Stimulated activated CD4-positive, alpha-beta T cell treated with anti-CD3 and anti-CD28 coated beads, Interleukin-2, amount 100 ng/mL, for 48 hours (primary cell): ENCODE results near the gene TMEM134.
"Not testable (repeated sequence)": the region's sequence is repeated elsewhere in the genome, so short reads cannot be mapped to it uniquely, and the experiment has no call there.

ENCODE experiments used
- DNase-seq, 2 donors: peaks; one replicate each; pipeline ENCODE4 v3.0.0-alpha.2; 2020

The TMEM134 gene

DNA sequence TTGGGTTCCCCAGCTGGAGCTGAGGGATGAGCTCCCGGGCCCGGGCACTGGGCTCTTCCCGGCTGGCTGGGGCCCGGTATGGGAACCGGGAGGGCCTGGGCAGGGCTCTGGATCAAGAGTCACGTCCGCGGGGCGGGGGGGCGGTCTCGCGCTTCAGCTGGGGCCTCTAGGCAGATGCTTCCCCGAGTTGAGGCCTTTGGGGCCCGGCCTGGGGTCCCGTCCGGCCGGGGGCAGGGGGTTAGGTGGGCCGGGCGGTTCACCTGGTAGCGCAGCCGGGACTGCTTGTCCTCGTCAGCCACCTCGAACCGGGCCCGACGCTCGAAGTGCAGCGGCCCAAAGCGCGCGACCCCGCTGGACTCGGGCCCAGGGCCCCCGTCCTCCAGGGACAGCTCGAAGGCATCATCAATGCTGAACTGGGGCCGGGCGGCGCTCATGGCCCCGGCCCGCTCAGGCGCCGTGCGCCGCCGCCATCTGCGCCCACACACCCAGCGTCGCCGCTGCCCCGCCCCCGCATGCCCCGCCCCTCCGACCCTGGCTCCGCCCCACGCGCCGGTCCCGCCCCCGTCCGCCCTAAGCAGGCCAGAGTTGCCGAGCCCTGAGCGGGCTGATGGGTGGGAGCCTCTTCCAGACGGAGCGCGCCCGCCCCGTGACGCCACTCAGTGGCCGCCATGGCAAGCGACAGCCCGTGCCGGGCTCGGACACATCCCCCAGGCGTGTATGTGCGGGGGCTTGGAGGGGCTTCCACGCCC is at the start of gene TMEM134:
TMEM134 (minus strand) TSS at position 493 of the 749 bp plus-strand sequence; CDS start at position 434, 59 bp downstream.
- DNase-seq, result peak; percentile 91 to 97

- DNase-seq, result no peak
Measured at GRCh38 chr11:67517784-67518552, 48.9 kb upstream of the TMEM134 start.

DNA sequence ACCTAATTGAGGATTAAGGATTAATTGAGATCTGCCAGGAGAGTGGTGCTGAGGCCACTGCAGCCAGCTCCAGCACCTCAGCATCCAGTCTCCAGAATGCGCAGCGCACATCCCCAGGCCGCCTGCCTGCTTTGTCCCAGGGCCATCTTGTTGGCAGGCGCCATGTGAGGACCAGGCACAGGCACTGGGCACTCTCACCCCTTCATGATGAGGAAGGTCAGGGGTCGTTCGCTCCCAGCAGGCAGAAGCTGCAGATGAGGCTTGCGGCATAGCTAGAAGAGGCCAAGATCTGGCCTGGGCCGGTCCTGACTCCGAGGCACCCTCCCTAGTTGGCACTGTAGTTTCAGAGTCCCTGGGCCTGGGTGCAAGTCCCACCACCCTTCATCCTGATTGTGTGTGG is 47.8 kb upstream of the TMEM134 start:
- no peak for DNase-seq

- DNase-seq, result no peak
Measured at GRCh38 chr11:67514116-67514515, 45.1 kb upstream of the TMEM134 start.

GRCh38 chr11:67511558-67511957 is 42.5 kb upstream of the TMEM134 start:
- DNase-seq, result not testable (repeated sequence)

- DNase-seq, result no peak
Measured at GRCh38 chr11:67510023-67510345, 40.9 kb upstream of the TMEM134 start.

- DNase-seq, result peak; percentile 98
Measured at GRCh38 chr11:67508486-67509121, 39.6 kb upstream of the TMEM134 start.

DNA sequence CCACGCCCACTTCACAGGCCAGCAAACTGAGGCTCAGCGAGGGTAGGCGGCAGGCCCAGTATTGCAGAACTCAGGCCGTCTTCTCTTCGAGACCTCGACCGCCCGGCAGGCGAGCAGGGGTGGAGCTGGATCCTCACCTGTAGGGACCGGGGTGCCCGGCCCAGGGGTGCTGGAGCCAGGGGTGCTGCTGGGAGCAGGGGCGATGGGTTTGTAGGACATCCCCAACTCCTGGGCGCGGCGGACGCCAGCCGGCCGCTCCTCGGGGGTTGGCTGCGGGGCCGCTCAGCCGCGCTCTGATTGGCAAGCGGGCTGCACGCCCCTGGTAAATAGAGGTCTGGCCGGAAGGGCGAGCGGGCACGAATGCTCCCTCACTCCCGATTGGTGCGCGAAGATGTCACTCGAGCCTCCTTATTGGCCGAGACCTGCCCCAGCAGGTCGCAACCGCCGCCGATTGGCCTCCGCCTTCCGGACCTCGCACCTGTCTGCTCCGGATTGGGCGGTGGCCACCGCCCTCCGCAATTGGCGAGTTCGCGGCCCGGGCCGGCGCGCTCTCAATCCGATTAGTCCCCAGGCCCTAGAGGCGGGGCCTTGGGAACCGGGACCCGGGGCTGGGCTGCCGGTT is 38.9 kb upstream of the TMEM134 start, which contains the start of gene CDK2AP2:
CDK2AP2 (minus strand) TSS at position 299 of the 622 bp plus-strand sequence; CDS start at position 219, 80 bp downstream.
- DNase-seq, result peak; percentile 98

DNA sequence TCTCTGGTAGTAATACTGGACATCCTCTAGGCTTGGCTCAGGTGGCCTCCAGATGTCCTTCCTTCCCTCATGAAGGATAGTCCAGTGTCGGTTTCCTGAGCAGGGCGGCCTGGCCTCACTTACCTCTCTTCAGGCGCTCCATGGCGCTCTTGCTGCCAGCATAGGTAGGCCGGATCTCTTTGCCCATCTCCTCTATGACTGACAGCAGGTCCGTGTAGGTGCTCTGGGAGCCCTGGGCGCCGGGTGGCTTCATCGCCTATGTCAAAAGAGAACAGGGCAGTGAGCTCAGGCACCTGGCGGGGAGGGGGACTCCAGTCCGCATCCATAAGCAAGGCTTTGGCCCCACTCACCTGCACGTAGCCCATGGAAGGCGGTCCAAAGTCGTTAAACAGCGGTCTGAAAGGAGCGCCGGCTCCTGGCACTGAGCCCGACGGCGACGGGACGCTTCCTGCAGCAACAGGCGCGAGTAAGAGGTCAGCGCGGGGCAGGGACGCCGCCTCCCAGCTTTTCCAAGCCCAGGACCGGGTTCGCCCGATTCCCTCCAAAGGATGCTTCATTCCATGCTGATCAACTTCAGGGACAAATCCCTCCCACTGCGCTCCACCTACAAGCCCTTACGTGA is 38.3 kb upstream of the TMEM134 start:
- no peak for DNase-seq

DNA sequence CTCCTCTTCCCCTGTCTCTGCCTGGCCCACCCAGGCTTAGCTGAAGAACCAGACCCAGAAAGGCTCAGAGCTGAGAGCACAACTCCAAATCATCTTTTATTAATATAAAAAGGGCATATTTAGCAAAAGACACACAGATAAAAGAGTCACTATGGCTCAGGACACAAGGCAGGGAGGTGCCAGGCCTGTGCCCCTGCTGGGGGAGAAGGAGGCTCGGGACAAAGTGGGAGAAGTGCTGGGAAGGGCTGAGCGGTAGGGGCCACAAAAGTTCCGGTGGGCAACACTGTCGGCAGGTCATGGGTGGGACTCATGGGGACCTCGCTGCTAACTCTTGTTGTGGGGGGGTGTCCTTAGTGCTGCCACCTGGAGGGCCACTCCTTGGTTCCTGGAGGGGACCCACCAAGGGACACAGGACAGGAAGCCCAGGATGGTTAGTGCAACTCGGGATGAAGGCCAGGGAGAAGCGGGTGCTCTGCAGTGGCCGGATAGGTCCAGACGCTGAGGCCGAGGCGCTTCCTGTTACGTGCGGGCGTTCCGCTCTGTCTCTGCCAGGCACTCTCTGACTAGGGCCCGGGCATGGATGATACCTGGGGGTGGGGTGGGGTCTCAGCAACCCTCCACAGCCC is 37.5 kb upstream of the TMEM134 start:
- no peak for DNase-seq

DNA sequence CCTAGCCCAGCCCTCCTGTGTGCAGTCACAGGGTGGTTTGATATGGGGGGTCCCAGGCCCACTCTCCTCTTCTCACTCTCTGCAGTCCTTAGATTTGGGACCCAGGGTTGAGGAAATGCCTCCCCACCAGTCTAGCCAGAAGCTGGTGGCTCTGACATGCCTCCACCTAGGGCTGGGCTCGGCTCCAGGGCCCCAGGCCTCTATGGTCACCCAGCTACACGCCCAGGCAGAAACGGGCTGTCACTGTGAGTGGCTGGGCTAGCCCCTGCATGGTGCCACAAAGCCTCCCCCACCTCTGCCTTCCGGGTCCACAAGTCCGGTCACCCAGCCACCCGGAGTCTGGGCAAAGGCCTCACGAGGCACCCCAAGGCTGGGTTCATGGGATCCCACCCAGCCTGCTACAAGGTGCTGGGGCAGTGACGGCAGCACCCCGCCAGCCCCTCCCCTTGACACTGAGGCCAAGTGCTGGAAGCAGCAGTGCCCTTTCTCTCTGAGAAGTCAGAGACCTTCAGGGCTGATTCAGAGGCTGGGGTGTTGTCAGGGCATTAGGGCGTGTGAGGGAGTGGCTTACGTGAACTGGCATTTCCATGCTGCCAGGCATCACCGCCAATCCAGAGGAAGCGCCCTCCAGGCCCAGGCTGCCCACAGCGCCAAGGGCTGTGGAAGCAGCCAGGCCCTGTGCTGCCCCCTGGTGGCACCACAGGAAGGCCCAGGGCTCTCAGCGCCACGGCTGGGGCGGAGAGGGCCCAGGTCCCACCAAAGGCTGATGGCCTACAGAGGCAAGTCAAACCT is 36.8 kb upstream of the TMEM134 start:
- DNase-seq, result peak; percentile 89 to 93

DNA sequence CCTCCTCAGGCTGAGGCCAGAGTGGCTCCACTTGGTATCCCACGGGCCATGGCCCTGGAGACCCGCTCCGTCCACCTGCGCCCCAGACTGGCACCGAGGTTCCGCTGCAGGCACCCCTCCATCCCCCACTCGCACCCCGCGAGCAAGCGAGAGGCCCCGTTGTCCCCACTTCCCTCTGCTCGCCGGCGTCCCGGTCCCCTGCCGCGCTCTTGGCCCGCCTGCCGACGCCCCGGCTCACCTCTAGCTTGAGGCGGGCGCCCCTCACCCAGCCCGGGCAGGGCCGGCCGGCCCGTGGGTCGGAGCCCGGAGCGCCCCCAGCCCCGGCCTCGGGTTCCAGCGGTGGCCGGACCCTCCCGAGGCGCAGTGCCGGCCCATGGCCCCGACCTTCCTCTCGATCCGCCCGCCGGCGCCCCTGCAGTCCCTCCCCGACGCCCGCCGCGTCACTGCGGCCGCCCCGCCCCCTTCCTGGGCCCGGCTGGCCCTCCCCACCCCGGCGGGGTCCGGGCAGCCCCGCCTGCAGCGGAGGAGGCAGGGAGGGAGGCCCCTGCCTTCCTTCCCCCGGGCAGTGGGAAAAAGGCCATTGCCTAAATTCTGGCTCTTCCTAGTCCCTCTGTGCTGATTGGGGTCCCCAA is 36.0 kb upstream of the TMEM134 start, which contains the start of gene PITPNM1:
PITPNM1 (minus strand) TSS at position 414 of the 632 bp plus-strand sequence. CDS start 1,183 bp downstream, outside the sequence.
- peak; percentile 70 to 75 for DNase-seq

DNA sequence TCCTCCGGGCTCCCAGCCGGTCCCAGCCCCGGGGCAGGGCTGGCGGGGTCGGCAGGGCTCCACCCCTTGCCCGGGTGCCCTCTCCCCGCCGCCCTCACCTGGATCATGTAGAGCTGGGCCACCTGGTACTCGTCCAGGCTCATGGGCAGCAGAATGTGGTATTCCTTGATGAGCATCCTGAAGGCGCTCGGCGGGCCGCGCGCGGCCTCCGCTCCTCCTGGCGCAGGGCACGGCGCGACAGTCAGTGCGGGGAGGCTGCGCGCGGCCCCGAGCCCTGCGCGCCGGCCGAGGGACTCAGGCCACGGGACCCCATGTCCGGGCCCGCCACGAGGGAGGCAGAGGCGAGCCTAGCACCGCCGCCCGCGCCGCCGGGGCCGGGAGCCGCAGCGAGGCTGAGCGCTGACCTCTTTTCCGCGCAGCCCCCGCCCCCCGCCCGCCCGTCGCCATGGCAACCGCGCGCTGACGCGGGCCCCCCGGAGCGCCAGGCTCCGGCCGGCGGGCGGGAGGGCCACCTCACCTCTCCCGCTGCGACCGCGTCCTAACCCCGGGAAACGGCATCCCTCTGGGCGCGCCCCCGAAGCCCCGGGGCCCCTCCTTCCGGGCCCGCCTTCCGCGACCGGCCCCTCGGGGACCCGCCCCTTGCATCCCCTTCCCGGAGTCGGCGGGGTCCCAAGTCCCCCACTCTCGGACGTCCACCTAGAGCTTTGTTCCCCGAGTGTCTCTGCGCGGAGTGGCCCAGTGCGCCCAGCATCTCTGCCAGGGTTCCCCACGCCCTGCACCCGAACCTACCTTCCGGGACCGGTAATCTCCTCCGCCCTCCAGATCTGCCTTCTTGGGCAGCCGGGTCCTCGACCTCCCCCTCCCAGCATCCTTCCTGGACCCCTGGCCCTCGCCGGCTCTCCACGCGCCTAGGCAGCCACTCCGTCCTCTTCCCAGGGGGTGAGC is 35.2 kb upstream of the TMEM134 start:
- peak in 1 of 2 donors; percentile 23 for DNase-seq

DNA sequence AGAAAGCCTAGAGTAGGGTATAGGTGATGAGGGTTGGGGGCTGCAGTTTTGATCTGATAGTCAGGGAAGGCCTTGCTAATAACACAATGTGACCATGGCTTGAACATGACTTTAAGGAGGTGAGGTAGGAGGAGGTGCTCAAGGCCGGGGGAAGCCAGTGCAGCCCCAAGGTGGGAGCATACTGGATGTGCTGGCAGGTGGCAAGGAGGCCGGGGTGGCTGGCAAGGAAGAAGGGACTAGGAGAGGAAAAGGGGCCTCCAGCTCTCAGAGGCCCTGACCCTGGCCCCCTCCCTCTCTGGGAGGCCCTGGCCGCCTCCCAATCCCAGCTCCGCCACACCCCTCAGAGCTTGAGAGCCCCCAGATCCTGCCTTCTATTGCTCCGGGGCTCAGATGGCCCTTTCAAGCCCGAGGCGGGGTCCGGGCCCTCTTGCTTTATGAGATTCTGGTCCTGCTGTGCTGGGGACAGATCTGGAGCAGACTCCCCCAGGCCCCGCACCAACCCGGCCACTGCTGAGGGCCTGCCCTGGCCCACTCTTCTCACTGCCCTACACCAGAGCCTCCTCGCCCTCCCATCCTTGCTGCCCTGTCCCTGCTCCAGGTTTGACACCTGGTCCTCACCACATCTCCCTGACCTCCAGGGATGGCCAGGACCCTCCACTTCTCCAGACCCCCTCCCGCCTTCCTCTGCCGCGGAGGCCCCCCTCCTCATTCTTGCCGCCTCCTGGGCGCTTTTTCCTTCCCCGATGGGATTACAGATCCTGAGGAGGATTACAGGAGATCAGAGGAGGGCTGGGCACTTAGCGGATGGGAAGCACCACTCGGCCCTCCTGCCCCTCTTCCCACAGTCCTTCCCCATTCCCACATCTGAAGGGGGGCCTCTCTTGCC is 34.3 kb upstream of the TMEM134 start:
- DNase-seq, result no peak

DNA sequence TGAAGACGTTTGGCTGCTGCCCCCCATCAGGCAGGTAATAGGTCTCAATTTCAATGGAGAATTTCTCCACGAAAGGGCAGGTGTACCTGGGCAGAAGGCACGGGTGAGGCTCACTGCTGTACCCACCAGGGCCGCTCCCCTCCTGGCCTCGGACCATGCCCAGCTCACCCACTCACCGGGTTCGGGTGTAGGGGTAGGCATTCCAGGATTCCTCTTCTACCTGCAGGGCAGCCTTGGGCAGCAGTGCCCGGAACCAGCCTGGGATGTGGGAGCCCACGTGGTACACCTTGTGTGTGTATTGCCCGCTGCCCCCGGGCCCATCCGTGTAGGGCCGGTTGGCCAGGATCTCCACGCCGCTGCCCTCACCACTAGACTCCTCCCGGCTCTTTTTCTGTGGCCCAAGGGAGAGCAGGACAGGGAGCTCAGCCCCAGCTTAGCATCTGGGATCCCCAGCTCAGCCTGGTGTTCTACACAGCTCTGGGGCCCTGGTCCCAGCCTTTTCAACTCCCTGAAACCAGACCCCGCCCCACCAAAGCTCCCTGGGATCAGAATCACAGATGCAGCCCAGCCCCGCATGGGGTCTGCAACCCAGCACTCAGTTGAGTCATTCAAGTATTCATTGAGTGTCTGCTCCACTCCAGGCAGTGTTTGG is 33.4 kb upstream of the TMEM134 start:
- no peak for DNase-seq

DNA sequence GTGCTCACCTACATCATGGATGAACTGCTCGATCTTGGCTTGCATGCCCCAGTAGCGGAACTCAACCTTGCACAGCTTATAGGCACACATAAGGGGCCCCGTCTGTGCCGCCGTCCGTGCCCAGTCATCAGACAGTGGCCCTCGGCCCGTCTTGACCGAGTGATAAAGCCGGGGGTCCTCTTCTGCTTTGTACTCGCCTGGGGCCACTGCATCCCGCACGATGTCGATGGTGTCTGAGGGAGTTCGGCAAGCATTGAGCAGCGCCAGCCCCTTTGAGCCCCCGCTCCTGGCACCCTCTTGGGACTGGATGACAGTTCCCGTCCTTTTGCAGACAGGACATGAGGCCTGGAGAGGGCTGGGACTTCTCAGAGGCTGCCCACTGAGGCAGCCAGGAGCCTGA is 32.8 kb upstream of the TMEM134 start:
- DNase-seq, result no peak

DNA sequence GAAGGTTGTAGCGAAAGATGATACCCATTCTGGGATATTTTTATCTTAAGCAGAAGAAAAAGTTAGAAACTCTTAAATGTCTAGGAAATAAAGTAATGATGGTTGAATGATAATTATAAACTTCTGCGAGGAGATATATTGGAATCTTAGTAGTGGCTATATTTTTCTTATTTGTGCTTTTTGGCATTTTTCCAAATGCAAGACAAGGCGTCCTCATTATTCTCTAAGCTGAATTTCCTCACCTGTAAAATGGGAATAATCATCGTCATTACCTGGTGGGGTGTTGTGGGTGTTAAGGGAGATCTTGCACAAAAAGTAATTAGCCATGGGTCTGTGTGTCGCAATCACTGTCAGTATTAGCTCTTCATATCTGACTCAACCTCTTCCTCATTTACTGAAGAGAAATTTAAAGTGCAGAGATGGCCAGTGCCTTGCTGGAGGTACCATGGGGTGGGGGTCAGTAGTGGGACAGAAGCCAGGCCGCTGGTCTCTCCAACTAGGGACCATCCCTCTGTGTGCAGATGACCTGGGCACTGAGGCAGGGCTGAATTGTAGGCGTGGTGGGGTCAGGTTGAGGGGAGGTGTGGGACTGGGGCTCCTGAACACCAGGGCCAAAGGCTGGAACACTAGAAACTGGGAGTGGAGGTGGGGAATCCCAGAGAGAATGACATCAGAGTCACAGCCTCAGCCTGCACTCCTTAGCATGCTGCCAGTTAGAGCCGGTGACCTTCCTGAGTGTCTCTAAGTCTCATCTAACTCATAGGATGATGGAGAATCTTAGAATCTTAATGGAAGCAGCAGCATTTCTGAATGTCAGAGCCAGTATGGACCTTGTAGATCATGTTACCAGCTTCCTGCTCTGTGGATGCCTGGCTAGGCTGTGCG is 32.0 kb upstream of the TMEM134 start:
- DNase-seq, result no peak
